ENCODE data around the gene CCDC91. TPM values are rescaled to one million over a fixed set of nuclear protein-coding genes. Genes with fewer than 3 reads are reported as not detected.

Gene CCDC91
- polyA plus RNA-seq, 3 donors, result 6.3 to 18.1 (median 15.6) TPM

GRCh38 chr12:28539691-28540323 lies 349.6 kb downstream of the CCDC91 start:
- Histone ChIP-seq H3K9ac (ENCODE audit: insufficient read depth, low read length, poor library complexity, severe bottlenecking) (no peak overlapping the region), H3K27ac (ENCODE audit: low read depth in 1 of 2, low read length in 2 of 2) (no peak overlapping the region), H3K9me3 (replicated peaks in 1 of 2; ENCODE audit: control insufficient read depth in 1 of 2, insufficient read depth in 1 of 2, low read length in 2 of 2) (no peaks in the 10 kb centered on the region), H3K27me3 (ENCODE audit: control insufficient read depth in 2 of 2, insufficient read depth in 2 of 2, low read length in 2 of 2) (no peaks in the 10 kb centered on the region), H3K4me2 (replicated peaks; ENCODE audit: extremely low read depth, low read length, poor library complexity, severe bottlenecking) (no peak overlapping the region), H2AFZ (ENCODE audit: insufficient read depth, low read depth, low read length, poor library complexity, severe bottlenecking) (no peak overlapping the region), H3K36me3 (replicated peaks in 1 of 2; ENCODE audit: control insufficient read depth in 1 of 2, insufficient read depth in 2 of 2, low read length in 2 of 2) (no peaks in the 10 kb centered on the region), H4K20me1 (ENCODE audit: insufficient read depth, low read length) (no peaks in the 10 kb centered on the region), H3K79me2 (ENCODE audit: insufficient read depth, low read length) (no peaks in the 10 kb centered on the region), H3K4me3 (replicated peaks in 1 of 3; ENCODE audit: low read depth in 2 of 3, low read length in 3 of 3) (no peak overlapping the region), H3K4me1 (ENCODE audit: control insufficient read depth in 1 of 2, insufficient read depth in 2 of 2, low read length in 2 of 2) (no peaks in the 10 kb centered on the region)
- Mint-ChIP-seq H3K36me3 (no peaks in the 10 kb centered on the region), H3K4me1 (peaks cover 8% of the 10 kb centered on the region), H3K4me3 (no peak overlapping the region), H3K27ac (no peak overlapping the region), H3K27me3 (ENCODE audit: low read depth in 3 of 3) (no peaks in the 10 kb centered on the region), H3K9me3 (peaks cover 0 to 7% (median 3%) of the 10 kb centered on the region in 7 donors)
- intact Hi-C loops (cut with micrococcal nuclease), result no loop called here
- WGBS (ENCODE audit: insufficient coverage), result 100% methylated on average over 3 of the region's 4 CpGs
- TF ChIP-seq CTCF (IDR thresholded peaks at IDR 0.05), result no peak
- DNase-seq, result no peak

GRCh38 chr12:28540324-28540714 lies 350.1 kb downstream of the CCDC91 start:
- intact Hi-C loops (cut with micrococcal nuclease), result no loop called here
- no peak for TF ChIP-seq CTCF (IDR thresholded peaks at IDR 0.05)
- Histone ChIP-seq H2AFZ (ENCODE audit: insufficient read depth, low read depth, low read length, poor library complexity, severe bottlenecking) (no peak overlapping the region), H3K27ac (ENCODE audit: low read depth in 1 of 2, low read length in 2 of 2) (no peak overlapping the region), H3K27me3 (ENCODE audit: control insufficient read depth in 2 of 2, insufficient read depth in 2 of 2, low read length in 2 of 2) (no peaks in the 10 kb centered on the region), H3K4me1 (ENCODE audit: control insufficient read depth in 1 of 2, insufficient read depth in 2 of 2, low read length in 2 of 2) (no peaks in the 10 kb centered on the region), H3K9me3 (replicated peaks in 1 of 2; ENCODE audit: control insufficient read depth in 1 of 2, insufficient read depth in 1 of 2, low read length in 2 of 2) (no peaks in the 10 kb centered on the region), H3K9ac (ENCODE audit: insufficient read depth, low read length, poor library complexity, severe bottlenecking) (no peak overlapping the region), H3K36me3 (replicated peaks in 1 of 2; ENCODE audit: control insufficient read depth in 1 of 2, insufficient read depth in 2 of 2, low read length in 2 of 2) (no peaks in the 10 kb centered on the region), H3K79me2 (ENCODE audit: insufficient read depth, low read length) (no peaks in the 10 kb centered on the region), H4K20me1 (ENCODE audit: insufficient read depth, low read length) (no peaks in the 10 kb centered on the region), H3K4me2 (replicated peaks; ENCODE audit: extremely low read depth, low read length, poor library complexity, severe bottlenecking) (no peak overlapping the region), H3K4me3 (replicated peaks in 1 of 3; ENCODE audit: low read depth in 2 of 3, low read length in 3 of 3) (no peak overlapping the region)
- Mint-ChIP-seq H3K9me3 (peaks cover 0 to 7% (median 3%) of the 10 kb centered on the region in 7 donors), H3K27ac (no peak overlapping the region), H3K4me1 (peaks cover 8% of the 10 kb centered on the region), H3K27me3 (ENCODE audit: low read depth in 3 of 3) (no peaks in the 10 kb centered on the region), H3K4me3 (no peak overlapping the region), H3K36me3 (no peaks in the 10 kb centered on the region)
- DNase-seq, result no peak
- no CpG with 5 or more reads among the region's 2 CpGs for WGBS (ENCODE audit: insufficient coverage)

All from CD14-positive monocyte (primary cell).